Hepatocyte (in vitro differentiated cells): ENCODE data around the gene WDR54. TPM values are rescaled to one million over a fixed set of nuclear protein-coding genes. Genes with fewer than 3 reads are reported as not detected.
A peak's percentile ranks its signal among the peaks of the same experiment; 100 is the strongest.

Experiments used
- DNase-seq: peaks from one replicate; pipeline ENCODE4 v3.0.0-alpha.2; 2016; ENCODE audit warnings: low spot score
- H2AFZ ChIP-seq: fragments of 200-600 bp; sonication (generic); 2 replicates; pipeline ENCODE4 v1.6.0; 2016; ENCODE audit warnings: antibody characterized with exemption, mild to moderate bottlenecking
- H3K27ac ChIP-seq: fragments of 200-600 bp; sonication (generic); 2 replicates; pipeline ENCODE4 v1.5.1; 2016; ENCODE audit warnings: mild to moderate bottlenecking
- H3K27me3 ChIP-seq: fragments of 200-600 bp; sonication (generic); 2 replicates; pipeline ENCODE4 v1.6.1; 2016
- H3K36me3 ChIP-seq: fragments of 200-600 bp; sonication (generic); replicated peaks from 2 replicates; pipeline ENCODE4 v1.5.1; 2016; ENCODE audit warnings: low read depth; ENCODE audit not compliant: insufficient read depth
- H3K4me1 ChIP-seq: fragments of 200-600 bp; sonication (generic); 2 replicates; pipeline ENCODE4 v1.5.1; 2016; ENCODE audit warnings: mild to moderate bottlenecking, moderate library complexity; ENCODE audit not compliant: insufficient read depth
- H3K4me2 ChIP-seq: fragments of 200-600 bp; sonication (generic); 2 replicates; pipeline ENCODE4 v1.6.0; 2016
- H3K4me3 ChIP-seq: fragments of 200-600 bp; sonication (generic); 2 replicates; pipeline ENCODE4 v1.5.1; 2016; ENCODE audit warnings: mild to moderate bottlenecking
- H3K79me2 ChIP-seq: fragments of 200-600 bp; sonication (generic); 2 replicates; pipeline ENCODE4 v1.6.0; 2017; ENCODE audit warnings: mild to moderate bottlenecking
- H3K9me2 ChIP-seq: fragments of 200-600 bp; sonication (generic); replicated peaks from 2 replicates; pipeline ENCODE4 v1.6.0; 2017; ENCODE audit warnings: mild to moderate bottlenecking; ENCODE audit not compliant: insufficient read depth
- H3K9me3 ChIP-seq: fragments of 200-600 bp; sonication (generic); 2 replicates; pipeline ENCODE4 v1.5.1; 2016; ENCODE audit warnings: low read depth, mild to moderate bottlenecking
- H4K20me1 ChIP-seq: fragments of 200-600 bp; sonication (generic); 2 replicates; pipeline ENCODE4 v1.6.0; 2016; ENCODE audit warnings: mild to moderate bottlenecking; ENCODE audit not compliant: insufficient read depth, poor library complexity, severe bottlenecking
- EZH2 ChIP-seq: fragments of 200-600 bp; sonication (generic); IDR thresholded peaks from 2 replicates; pipeline ENCODE4 v1.6.1; 2016; ENCODE audit warnings: antibody characterized with exemption, mild to moderate bottlenecking, borderline replicate concordance
- EZH2phosphoT487 ChIP-seq: fragments of 200-600 bp; sonication (generic); IDR thresholded peaks from one replicate; pipeline ENCODE4 v1.6.1; 2018; ENCODE audit warnings: antibody characterized with exemption, mild to moderate bottlenecking, low read depth, moderate library complexity; ENCODE audit not compliant: unreplicated experiment, severe bottlenecking
- WGBS: methylation state at CpG from one replicate; pipeline ENCODE4 v1.1.6; 2016; ENCODE audit warnings: low lambda C conversion rate; ENCODE audit errors: missing lambda C conversion rate; 5-methylcytosine and 5-hydroxymethylcytosine counted together
- polyA plus RNA-seq: library from polyadenylated mRNA; unstranded; fragments of >200 nt; fragmentation: Nextera tagmentation; extraction: Ambion mirVana; gene quantifications from 2 replicates; pipeline ENCODE4 v1.2.1, GENCODE V29; 2016
- total RNA-seq: library from RNA; depleted of rRNA; stranded (reverse); fragments of >200 nt; gene quantifications from 2 replicates; pipeline ENCODE4 v1.2.3, GENCODE V29; 2014
- TF ChIP-seq, protein P1 (sequence below): fragments of 200-600 bp; sonication (generic); IDR thresholded peaks from 2 replicates; pipeline ENCODE4 v1.5.1; 2016; ENCODE audit warnings: antibody characterized with exemption, mild to moderate bottlenecking; ENCODE audit not compliant: poor library complexity

WDR54 gene
- total and polyA plus RNA-seq, 2 experiments from 2014 or later = 6.2 to 22.6 TPM

GRCh38 chr2:74439803-74440377, 18.4 kb downstream of the WDR54 start:
- Histone ChIP-seq H3K4me1 (peaks cover 20% of the 10 kb centered on the region), H2AFZ (peak overlapping the region; percentile 8), H3K4me3 (peak overlapping the region; percentile 24), H3K9me3 (no peaks in the 10 kb centered on the region), H4K20me1 (peaks cover 33% of the 10 kb centered on the region), H3K79me2 (peaks cover 54% of the 10 kb centered on the region), H3K4me2 (peak overlapping the region; percentile 86), H3K36me3 (no peaks in the 10 kb centered on the region), H3K27me3 (no peaks in the 10 kb centered on the region), H3K27ac (peak overlapping the region; percentile 98), H3K9me2 (no peaks in the 10 kb centered on the region)
- DNase-seq = peak; percentile 75
- 10% methylated on average over 14 of the region's 14 CpGs for WGBS
- TF ChIP-seq, protein P1, sequence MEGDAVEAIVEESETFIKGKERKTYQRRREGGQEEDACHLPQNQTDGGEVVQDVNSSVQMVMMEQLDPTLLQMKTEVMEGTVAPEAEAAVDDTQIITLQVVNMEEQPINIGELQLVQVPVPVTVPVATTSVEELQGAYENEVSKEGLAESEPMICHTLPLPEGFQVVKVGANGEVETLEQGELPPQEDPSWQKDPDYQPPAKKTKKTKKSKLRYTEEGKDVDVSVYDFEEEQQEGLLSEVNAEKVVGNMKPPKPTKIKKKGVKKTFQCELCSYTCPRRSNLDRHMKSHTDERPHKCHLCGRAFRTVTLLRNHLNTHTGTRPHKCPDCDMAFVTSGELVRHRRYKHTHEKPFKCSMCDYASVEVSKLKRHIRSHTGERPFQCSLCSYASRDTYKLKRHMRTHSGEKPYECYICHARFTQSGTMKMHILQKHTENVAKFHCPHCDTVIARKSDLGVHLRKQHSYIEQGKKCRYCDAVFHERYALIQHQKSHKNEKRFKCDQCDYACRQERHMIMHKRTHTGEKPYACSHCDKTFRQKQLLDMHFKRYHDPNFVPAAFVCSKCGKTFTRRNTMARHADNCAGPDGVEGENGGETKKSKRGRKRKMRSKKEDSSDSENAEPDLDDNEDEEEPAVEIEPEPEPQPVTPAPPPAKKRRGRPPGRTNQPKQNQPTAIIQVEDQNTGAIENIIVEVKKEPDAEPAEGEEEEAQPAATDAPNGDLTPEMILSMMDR = no peak
- TF ChIP-seq EZH2phosphoT487 (no peak), EZH2 (no peak)

DNA sequence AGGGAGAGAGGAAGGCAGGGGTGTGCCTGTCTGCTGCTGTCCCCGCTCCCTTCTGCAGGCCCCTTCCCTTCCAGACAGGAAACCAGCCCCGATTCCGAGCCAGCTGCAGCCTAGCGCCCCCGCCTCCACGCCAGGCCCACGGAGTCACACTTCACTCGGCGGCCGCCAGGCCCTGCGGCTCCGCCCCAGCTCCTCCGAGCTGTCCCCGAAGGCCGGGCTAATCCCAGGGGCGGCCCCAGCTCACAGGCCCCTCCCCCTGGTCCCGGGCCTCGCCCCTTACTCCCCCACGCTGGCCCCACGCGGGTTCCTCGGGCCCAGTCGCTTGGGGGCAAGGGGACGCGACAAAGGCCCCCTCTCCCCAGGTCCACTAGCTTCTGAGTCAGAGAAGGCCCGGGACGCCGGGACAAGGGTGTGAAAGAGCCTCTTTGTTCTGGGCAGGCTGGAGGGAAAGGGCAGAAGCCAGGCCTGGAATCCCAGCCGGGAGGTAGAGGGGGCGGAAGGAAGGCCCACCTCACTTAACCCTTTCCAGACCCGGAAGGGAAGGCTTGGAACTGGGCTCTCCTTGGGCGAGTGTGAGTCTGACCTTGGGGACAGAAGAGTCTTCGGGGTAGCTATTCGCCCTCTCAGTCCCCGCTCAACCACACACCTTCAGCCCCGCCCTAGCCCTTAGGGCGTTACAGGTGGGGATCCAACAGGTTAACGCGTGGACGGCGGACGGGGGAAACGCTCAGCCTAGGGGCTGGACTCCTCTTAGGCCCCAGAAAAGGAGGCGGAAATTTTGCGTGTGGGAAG, 19.0 kb downstream of the WDR54 start:
- peak overlapping the region; percentile 86 for H3K4me2 ChIP-seq
- peaks cover 20% of the 10 kb centered on the region for H3K4me1 ChIP-seq
- peak overlapping the region; percentile 50 for H2AFZ ChIP-seq
- TF ChIP-seq EZH2 (no peak), EZH2phosphoT487 (no peak)
- TF ChIP-seq, protein P1 = no peak
- H3K79me2 ChIP-seq = peaks cover 47% of the 10 kb centered on the region
- DNase-seq = peak; percentile 97
- peaks cover 32% of the 10 kb centered on the region for H4K20me1 ChIP-seq
- peak overlapping the region; percentile 98 for H3K27ac ChIP-seq
- H3K9me3 ChIP-seq = no peaks in the 10 kb centered on the region
- H3K36me3 ChIP-seq = no peaks in the 10 kb centered on the region
- no peaks in the 10 kb centered on the region for H3K27me3 ChIP-seq
- H3K4me3 ChIP-seq = peak overlapping the region; percentile 24
- no peaks in the 10 kb centered on the region for H3K9me2 ChIP-seq
- 6% methylated on average over 35 of the region's 45 CpGs for WGBS

DNA sequence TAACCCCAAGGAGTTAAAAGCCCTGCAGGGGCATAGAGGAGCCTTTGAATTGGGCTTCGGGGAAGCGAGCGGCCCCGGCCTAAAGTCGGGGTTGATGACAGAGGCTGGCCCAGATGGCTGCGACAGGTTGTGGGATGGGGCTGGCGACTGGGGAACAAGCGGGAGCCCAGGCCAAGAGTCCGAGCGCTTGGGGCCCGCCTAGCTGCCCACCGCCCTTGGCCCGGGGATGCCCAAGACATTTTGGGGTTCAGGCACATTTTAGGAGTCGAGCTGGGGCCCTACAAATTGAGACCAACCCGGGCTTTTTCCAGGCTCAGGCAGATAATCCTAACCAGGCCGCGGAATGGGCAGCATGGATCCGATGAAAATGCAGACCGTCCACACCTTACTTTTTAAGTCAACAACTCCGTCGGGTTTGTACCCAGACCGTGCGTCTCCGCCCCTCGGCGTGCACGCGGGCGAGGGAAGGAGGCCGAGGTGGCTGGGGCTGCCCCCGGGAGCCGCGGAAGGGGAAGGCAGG, 19.7 kb downstream of the WDR54 start:
- peak overlapping the region; percentile 50 for H2AFZ ChIP-seq
- peak overlapping the region; percentile 8 for H3K4me3 ChIP-seq
- peaks cover 20% of the 10 kb centered on the region for H3K4me1 ChIP-seq
- peak overlapping the region; percentile 86 for H3K4me2 ChIP-seq
- peaks cover 40% of the 10 kb centered on the region for H3K79me2 ChIP-seq
- no peak for DNase-seq
- no peaks in the 10 kb centered on the region for H3K27me3 ChIP-seq
- H4K20me1 ChIP-seq = peaks cover 32% of the 10 kb centered on the region
- no peaks in the 10 kb centered on the region for H3K9me2 ChIP-seq
- 7% methylated on average over 33 of the region's 33 CpGs for WGBS
- TF ChIP-seq EZH2phosphoT487 (no peak), EZH2 (no peak)
- TF ChIP-seq, protein P1 = no peak
- no peaks in the 10 kb centered on the region for H3K9me3 ChIP-seq
- no peaks in the 10 kb centered on the region for H3K36me3 ChIP-seq
- H3K27ac ChIP-seq = peak overlapping the region; percentile 98
